Stomach (tissue), 4 donors: Measurements from ENCODE around the gene BTBD6.

Source experiments
- EP300 ChIP-seq: sonication (generic); formaldehyde crosslinking; IDR thresholded peaks from one replicate; pipeline ENCODE4 v1.6.1; 2017; ENCODE audit warnings: antibody characterized with exemption
- POLR2A ChIP-seq, 4 donors: fragments of 450-650 bp; IDR thresholded peaks; one replicate each; pipeline ENCODE4 v1.6.1; 2016; ENCODE audit warnings: antibody characterized with exemption in 4 of 4, control low read depth in 2 of 4, mild to moderate bottlenecking in 1 of 4, moderate library complexity in 1 of 4
- TF ChIP-seq, protein P1 (sequence below), 7 experiments: fragments of 450-650 bp in 4 of 7; fragments of 200-600 bp in 3 of 7; sonication (generic) in 3 of 7; IDR thresholded peaks; one replicate each; pipeline ENCODE4 v1.5.1; 2016 to 2019; ENCODE audit warnings: antibody characterized with exemption in 7 of 7, control low read depth in 2 of 7, mild to moderate bottlenecking in 1 of 7

GRCh38 chr14:105292826-105293711 is 44.7 kb downstream of the BTBD6 start:
- TF ChIP-seq, protein P1, sequence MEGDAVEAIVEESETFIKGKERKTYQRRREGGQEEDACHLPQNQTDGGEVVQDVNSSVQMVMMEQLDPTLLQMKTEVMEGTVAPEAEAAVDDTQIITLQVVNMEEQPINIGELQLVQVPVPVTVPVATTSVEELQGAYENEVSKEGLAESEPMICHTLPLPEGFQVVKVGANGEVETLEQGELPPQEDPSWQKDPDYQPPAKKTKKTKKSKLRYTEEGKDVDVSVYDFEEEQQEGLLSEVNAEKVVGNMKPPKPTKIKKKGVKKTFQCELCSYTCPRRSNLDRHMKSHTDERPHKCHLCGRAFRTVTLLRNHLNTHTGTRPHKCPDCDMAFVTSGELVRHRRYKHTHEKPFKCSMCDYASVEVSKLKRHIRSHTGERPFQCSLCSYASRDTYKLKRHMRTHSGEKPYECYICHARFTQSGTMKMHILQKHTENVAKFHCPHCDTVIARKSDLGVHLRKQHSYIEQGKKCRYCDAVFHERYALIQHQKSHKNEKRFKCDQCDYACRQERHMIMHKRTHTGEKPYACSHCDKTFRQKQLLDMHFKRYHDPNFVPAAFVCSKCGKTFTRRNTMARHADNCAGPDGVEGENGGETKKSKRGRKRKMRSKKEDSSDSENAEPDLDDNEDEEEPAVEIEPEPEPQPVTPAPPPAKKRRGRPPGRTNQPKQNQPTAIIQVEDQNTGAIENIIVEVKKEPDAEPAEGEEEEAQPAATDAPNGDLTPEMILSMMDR (IDR thresholded peaks at IDR 0.05), result no peak
- TF ChIP-seq POLR2A (IDR thresholded peaks at IDR 0.05), result no peak
- TF ChIP-seq EP300, result no peak
